Measurements from ENCODE around the gene SLC6A18.

The SLC6A18 gene

DNA sequence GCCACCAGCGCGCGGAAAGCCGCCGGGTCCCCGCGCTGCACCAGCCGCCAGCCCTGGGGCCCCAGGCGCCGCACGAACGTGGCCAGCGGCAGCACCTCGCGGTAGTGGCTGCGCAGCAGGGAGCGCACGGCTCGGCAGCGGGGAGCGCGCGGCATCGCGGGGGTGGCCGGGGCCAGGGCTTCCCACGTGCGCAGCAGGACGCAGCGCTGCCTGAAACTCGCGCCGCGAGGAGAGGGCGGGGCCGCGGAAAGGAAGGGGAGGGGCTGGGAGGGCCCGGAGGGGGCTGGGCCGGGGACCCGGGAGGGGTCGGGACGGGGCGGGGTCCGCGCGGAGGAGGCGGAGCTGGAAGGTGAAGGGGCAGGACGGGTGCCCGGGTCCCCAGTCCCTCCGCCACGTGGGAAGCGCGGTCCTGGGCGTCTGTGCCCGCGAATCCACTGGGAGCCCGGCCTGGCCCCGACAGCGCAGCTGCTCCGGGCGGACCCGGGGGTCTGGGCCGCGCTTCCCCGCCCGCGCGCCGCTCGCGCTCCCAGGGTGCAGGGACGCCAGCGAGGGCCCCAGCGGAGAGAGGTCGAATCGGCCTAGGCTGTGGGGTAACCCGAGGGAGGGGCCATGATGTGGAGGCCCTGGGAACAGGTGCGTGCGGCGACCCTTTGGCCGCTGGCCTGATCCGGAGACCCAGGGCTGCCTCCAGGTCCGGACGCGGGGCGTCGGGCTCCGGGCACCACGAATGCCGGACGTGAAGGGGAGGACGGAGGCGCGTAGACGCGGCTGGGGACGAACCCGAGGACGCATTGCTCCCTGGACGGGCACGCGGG is 69.9 kb downstream of the SLC6A18 start, which contains the start of gene TERT:
TSS of gene TERT (minus strand) at position 234 of the 815 bp plus-strand sequence. CDS start at position 155, 79 bp downstream.
- peak; percentile 80 for DNase-seq

DNA sequence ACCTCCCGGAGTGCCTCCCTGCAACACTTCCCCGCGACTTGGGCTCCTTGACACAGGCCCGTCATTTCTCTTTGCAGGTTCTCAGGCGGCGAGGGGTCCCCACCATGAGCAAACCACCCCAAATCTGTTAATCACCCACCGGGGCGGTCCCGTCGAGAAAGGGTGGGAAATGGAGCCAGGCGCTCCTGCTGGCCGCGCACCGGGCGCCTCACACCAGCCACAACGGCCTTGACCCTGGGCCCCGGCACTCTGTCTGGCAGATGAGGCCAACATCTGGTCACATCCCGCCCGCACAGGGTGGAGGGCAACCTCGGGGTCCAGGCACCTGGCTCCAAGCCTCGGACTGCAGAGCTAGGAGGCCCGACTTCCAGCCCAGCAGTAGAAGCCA is 70.5 kb downstream of the SLC6A18 start:
- peak; percentile 17 for DNase-seq

All from activated T-cell treated with anti-CD3 and anti-CD28 coated beads, Interleukin-2, amount 50 U/mL, for 1 hour (primary cell).